ENCODE measurements around the gene CCDC192. TPM values are rescaled to one million over a fixed set of nuclear protein-coding genes. Genes with fewer than 3 reads are reported as not detected.

The CCDC192 gene
- total RNA-seq, 4 donors from 2014 or later: 0.33 to 1.7 (median 1.1) TPM

DNA sequence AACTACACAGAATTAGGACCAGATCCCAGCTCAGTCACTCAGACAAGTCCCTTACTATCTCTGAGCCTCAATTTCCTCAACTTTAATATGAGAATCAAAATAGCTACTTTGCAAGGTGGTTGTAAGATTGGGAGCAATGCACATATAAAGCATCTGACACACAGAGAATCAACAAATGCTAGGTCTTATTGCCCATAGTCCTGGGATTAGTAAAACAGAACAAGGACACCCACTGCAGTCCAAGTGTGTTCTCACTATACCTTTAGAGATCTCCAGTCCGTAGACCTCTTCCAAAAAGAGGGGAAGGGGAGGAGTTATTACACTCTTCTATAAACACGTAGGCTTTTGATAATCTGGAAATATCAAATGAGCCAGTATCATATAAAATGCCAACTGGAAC is 190.0 kb downstream of the CCDC192 start:
- 48% methylated on average over 2 of the region's 2 CpGs for WGBS
- Histone ChIP-seq H3K27ac (replicated peaks in 1 of 4) (peak overlapping the region in 2 of 4 donors; percentile 18 to 50), H3K4me1 (peaks cover 10 to 20% (median 15%) of the 10 kb centered on the region in 4 donors), H3K36me3 (no peaks in the 10 kb centered on the region), H3K4me3 (no peak overlapping the region), H3K9me3 (no peaks in the 10 kb centered on the region), H3K27me3 (no peaks in the 10 kb centered on the region)
- intact Hi-C loops (cut with DNase I): no loop called here
- no peak for DNase-seq (ENCODE audit: extremely low spot score)
- TF ChIP-seq POLR2AphosphoS5 (IDR thresholded peaks at IDR 0.05): no peak
- no peak for TF ChIP-seq POLR2A (IDR thresholded peaks at IDR 0.05; ENCODE audit: low read depth)
- TF ChIP-seq EP300 (IDR thresholded peaks at IDR 0.05): no peak
- TF ChIP-seq, protein P1, sequence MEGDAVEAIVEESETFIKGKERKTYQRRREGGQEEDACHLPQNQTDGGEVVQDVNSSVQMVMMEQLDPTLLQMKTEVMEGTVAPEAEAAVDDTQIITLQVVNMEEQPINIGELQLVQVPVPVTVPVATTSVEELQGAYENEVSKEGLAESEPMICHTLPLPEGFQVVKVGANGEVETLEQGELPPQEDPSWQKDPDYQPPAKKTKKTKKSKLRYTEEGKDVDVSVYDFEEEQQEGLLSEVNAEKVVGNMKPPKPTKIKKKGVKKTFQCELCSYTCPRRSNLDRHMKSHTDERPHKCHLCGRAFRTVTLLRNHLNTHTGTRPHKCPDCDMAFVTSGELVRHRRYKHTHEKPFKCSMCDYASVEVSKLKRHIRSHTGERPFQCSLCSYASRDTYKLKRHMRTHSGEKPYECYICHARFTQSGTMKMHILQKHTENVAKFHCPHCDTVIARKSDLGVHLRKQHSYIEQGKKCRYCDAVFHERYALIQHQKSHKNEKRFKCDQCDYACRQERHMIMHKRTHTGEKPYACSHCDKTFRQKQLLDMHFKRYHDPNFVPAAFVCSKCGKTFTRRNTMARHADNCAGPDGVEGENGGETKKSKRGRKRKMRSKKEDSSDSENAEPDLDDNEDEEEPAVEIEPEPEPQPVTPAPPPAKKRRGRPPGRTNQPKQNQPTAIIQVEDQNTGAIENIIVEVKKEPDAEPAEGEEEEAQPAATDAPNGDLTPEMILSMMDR (IDR thresholded peaks at IDR 0.05): no peak

DNA sequence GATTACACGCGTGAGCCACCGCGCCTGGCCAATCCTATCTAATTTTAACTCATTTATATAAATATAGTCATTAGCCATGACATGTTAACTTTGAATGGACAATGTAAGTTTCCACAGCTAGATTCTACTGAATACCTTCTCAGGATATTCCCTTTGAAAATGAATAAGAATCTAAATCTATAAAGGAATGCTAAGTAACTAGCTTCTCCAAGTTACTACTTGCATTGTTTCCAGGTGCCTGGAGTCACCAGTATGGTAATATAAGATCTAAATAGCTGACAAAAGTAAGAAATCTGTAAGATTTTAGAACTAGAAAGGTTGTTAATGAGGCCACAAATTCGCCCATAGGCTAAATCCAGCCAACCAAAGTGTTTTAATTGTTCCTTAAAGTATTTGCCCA is 191.3 kb downstream of the CCDC192 start:
- intact Hi-C loops (cut with DNase I): no loop called here
- Histone ChIP-seq H3K9me3 (no peaks in the 10 kb centered on the region), H3K4me1 (peaks cover 10 to 26% (median 19%) of the 10 kb centered on the region in 4 donors), H3K4me3 (no peak overlapping the region), H3K27ac (replicated peaks in 1 of 4) (no peak overlapping the region), H3K36me3 (no peaks in the 10 kb centered on the region), H3K27me3 (no peaks in the 10 kb centered on the region)
- DNase-seq (ENCODE audit: extremely low spot score): no peak
- 95% methylated on average over 5 of the region's 5 CpGs for WGBS
- TF ChIP-seq, protein P1 (IDR thresholded peaks at IDR 0.05): no peak
- TF ChIP-seq EP300 (IDR thresholded peaks at IDR 0.05): no peak
- no peak for TF ChIP-seq POLR2AphosphoS5 (IDR thresholded peaks at IDR 0.05)
- TF ChIP-seq POLR2A (IDR thresholded peaks at IDR 0.05; ENCODE audit: low read depth): no peak

DNA sequence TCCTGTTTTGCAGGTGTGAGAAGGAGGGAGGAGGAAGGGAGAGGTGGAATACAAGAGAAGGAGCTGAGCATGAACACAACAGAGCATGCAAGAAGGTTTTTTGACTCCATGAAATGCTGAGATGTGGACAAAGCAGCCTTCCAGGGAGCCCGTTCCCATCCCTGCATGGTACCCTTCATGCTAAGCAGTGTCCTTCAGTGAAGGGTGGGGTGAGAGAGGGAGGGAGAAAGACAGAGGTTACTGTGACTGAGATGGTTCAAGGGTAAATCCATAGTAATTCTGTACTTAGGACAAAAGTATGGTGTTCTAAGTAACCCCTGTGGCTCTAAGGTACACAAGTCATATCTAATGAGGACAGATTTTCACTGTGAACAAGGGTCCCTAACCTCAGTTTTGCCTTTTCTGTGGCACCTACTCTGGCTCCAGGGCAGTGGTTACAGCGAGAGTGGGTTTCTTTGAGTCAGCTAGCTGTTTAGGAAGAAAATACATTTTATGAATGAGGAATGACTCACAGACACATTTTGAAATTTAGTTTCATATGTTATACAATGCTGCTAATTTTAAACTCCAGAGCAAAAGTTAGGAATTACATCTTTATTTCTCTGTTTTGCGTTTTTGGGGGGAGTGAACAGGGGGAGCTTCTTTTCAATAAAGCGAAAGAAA is 195.5 kb downstream of the CCDC192 start:
- no peaks in the 10 kb centered on the region for H3K9me3 ChIP-seq
- H3K36me3 ChIP-seq: no peaks in the 10 kb centered on the region
- DNase-seq (ENCODE audit: extremely low spot score): no peak
- intact Hi-C loops (cut with DNase I): no loop called here
- H3K4me3 ChIP-seq: no peak overlapping the region
- H3K27me3 ChIP-seq: no peaks in the 10 kb centered on the region
- H3K27ac ChIP-seq (replicated peaks in 1 of 4): no peak overlapping the region
- TF ChIP-seq POLR2AphosphoS5 (IDR thresholded peaks at IDR 0.05) (no peak), EP300 (IDR thresholded peaks at IDR 0.05) (no peak), POLR2A (IDR thresholded peaks at IDR 0.05; ENCODE audit: low read depth) (no peak)
- TF ChIP-seq, protein P1 (IDR thresholded peaks at IDR 0.05): no peak
- whole genome bisulfite sequencing: 67% methylated on average over 4 of the region's 4 CpGs
- H3K4me1 ChIP-seq: peaks cover 0 to 7% (median 3%) of the 10 kb centered on the region in 4 donors

DNA sequence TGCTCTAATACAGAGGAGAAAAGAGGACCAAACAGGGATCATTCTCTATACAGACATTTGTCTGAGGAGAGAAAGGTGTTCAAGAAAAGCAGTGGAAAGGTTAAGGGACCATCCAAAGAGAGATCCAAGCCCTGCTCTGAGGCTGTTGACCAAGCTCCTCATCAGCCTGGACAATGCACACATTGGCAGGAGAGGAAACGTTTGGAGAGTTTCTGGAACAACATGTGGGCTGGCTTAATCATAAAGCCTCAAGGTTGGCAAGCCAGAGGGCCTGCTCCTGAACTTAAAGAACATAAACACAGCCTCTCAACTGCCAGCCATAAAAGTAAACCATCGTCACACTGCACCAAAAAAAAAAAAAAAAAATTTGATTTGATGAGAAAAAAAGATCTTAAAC is 196.0 kb downstream of the CCDC192 start:
- Histone ChIP-seq H3K27me3 (no peaks in the 10 kb centered on the region), H3K36me3 (no peaks in the 10 kb centered on the region), H3K4me1 (peaks cover 0 to 7% (median 3%) of the 10 kb centered on the region in 4 donors), H3K4me3 (no peak overlapping the region), H3K27ac (replicated peaks in 1 of 4) (no peak overlapping the region), H3K9me3 (no peaks in the 10 kb centered on the region)
- no peak for DNase-seq (ENCODE audit: extremely low spot score)
- WGBS: 26% methylated on average over 2 of the region's 2 CpGs
- intact Hi-C loops (cut with DNase I): no loop called here
- TF ChIP-seq EP300 (IDR thresholded peaks at IDR 0.05): no peak
- TF ChIP-seq POLR2AphosphoS5 (IDR thresholded peaks at IDR 0.05): no peak
- TF ChIP-seq, protein P1 (IDR thresholded peaks at IDR 0.05): no peak
- TF ChIP-seq POLR2A (IDR thresholded peaks at IDR 0.05; ENCODE audit: low read depth): no peak

All from esophagus muscularis mucosa (tissue), 4 donors.